ENCODE results near the gene KLKB1.

Gene KLKB1

GRCh38 chr4:186307916-186308315 lies 80.6 kb downstream of the KLKB1 start:
- no peak for TF ChIP-seq CTCF (IDR thresholded peaks at IDR 0.05; ENCODE audit: insufficient read depth, low read depth, low read length, missing control alignments)
- no peak overlapping the region for H3K4me3 ChIP-seq (ENCODE audit: low read depth, low read length)
- DNase-seq (ENCODE audit: low read depth) = no peak

All from GM12865 (cell line).